ENCODE results near the gene PARP9.
"Not testable (repeated sequence)": the region's sequence is repeated elsewhere in the genome, so short reads cannot be mapped to it uniquely, and the experiment has no call there.

The PARP9 gene

DNA sequence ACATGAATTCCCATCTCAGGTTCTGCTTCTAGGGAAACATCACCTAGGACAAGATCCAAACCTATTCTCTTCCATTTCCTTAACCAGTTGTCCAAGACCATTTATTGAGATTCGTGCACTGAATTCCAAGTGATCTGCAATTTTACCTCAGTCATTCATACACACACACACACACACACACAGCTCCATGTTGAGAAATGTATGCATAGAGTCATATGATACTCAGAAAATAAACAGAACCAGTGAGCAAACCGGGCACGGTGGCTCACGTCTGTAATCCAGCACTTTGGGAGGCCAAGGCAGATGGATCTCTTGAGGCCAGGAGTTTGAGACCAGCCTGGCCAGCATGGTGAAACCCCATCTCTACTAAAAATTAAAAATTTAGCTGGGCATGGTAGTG is 43.2 kb downstream of the PARP9 start:
- no peak for DNase-seq (ENCODE audit: low spot score)

- DNase-seq (ENCODE audit: low spot score) = no peak
Measured at GRCh38 chr3:122519693-122520092, 44.4 kb downstream of the PARP9 start.

- no peak for DNase-seq (ENCODE audit: low spot score)
Measured at GRCh38 chr3:122516846-122517360, 47.2 kb downstream of the PARP9 start.

GRCh38 chr3:122515870-122516269 is 48.2 kb downstream of the PARP9 start:
- no peak for DNase-seq (ENCODE audit: low spot score)

DNA sequence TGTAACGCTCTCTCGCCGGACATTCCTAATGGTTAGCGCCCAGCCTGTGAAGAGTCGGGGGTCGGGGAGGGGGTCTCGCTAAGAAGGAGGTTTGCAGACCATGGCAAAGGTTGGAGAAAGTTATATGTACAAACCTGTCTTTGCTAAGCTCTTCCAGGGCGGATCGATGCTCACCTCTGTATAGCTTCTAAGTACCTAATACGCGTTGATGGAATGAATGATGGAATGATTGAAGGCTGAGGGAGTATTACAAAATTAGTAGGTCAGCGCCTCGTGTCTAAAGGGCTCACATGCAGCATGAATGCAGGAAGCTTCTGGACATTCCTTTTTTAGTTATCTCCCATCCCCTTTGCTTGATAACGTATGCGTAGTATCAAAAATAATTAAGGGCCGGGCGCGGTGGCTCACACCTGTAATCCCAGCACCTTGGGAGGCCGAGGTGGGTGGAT is 49.1 kb downstream of the PARP9 start:
- DNase-seq (ENCODE audit: low spot score) = no peak

- DNase-seq (ENCODE audit: low spot score) = peak; percentile 90
Measured at GRCh38 chr3:122514123-122515019, 49.7 kb downstream of the PARP9 start, which contains the start of gene KPNA1. Gene KPNA1 (minus strand): TSS chr3:122514939. CDS start chr3:122496565, 18,374 bp downstream.

- DNase-seq (ENCODE audit: low spot score) = no peak
Measured at GRCh38 chr3:122513386-122514122, 50.5 kb downstream of the PARP9 start.

DNA sequence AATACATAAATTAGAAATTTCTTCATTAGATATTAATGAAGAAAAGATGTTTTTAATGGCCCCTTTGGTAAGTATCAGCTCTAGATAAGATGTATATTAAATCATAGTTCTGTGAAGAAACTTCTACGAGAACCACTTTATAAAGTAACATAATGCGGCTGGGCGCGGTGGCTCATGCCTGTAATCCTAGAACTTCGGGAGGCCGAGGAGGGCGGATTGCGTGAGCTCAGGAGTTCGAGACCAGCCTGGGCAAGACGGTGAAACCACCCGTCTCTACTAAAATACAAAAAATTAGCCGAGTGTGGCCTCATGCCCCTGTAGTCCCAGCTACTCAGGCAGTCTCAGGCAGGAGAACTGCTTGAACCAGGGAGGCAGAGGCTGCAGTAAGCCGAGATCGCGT is 51.8 kb downstream of the PARP9 start:
- no peak for DNase-seq (ENCODE audit: low spot score)

- DNase-seq (ENCODE audit: low spot score) = no peak
Measured at GRCh38 chr3:122510878-122511535, 53.1 kb downstream of the PARP9 start.

GRCh38 chr3:122508944-122509343 is 55.2 kb downstream of the PARP9 start:
- not testable (repeated sequence) for DNase-seq (ENCODE audit: low spot score)

DNA sequence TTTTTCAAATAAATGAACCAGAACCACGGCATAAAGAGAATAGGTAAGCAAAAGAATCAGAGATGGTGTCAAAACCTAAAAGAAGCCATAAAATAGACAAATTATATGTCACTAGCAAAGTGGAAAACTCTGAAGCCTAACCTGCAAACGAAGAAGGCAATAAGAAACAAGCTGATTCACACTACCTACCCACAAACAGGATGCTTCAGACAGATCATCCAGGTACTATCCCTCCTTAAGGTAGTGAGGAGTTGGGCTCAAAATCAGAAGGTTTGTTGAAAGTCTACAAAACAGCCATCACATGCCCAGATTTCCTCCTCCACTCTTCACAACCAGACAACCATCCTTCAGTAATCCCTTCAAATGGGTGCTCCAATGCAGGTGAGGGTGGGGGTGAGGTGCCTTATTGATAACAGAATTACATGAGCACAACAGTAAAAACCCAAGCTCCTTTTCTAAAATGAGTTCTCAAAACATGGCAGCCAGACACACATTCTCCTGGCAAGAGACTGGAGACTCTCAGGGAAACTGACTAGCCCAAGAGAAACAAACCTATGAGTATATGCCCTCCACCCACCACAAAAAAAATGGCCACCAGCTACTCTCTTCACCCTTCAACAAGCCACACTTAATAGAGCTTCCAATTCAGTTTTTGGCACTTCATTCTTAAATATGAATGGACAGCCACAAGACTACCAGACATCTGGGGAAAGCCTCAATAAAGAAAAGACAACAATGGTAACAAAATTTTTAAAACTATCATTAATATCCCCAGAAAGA is 55.8 kb downstream of the PARP9 start:
- DNase-seq (ENCODE audit: low spot score) = no peak

GRCh38 chr3:122506450-122506849 is 57.6 kb downstream of the PARP9 start:
- no peak for DNase-seq (ENCODE audit: low spot score)

DNA sequence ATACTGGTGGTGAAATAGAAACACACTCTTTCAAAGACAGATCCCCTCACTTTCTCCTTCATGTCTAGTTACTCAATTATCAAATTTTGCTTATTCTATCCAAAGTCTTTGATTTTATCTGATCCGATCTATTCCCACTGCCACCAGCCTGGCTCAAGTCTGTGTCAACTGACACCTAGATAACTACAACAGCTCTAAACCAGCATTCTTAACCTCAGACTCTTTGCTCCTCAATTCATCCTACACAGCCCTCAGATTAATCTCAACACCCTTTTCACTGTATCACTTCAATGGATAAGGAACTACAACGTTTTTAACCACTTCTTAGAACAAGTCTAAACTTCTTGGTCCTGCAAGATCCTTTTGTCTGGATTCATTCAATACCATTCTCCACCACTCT is 58.4 kb downstream of the PARP9 start:
- DNase-seq (ENCODE audit: low spot score) = no peak

- DNase-seq (ENCODE audit: low spot score) = no peak
Measured at GRCh38 chr3:122502941-122503340, 61.2 kb downstream of the PARP9 start.

DNA sequence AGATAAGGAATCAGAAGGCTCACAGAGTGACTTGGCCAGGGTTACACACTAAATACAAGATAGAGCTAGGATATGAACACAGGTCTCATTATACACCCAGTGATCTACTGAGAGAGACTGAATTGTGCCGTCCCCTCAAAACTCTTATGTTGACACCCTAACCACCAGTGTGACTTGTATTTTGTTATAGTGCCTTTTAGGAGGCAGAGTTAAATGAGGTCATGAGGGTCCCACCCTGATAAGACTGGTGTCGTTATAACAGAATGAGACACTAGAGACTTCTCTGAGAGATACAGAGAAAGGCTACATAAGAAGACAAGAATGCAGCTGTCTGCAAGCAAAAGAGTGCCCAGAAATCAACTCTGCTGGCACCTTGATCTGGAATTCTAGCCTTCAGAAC is 62.0 kb downstream of the PARP9 start:
- DNase-seq (ENCODE audit: low spot score) = peak; percentile 78

DNA sequence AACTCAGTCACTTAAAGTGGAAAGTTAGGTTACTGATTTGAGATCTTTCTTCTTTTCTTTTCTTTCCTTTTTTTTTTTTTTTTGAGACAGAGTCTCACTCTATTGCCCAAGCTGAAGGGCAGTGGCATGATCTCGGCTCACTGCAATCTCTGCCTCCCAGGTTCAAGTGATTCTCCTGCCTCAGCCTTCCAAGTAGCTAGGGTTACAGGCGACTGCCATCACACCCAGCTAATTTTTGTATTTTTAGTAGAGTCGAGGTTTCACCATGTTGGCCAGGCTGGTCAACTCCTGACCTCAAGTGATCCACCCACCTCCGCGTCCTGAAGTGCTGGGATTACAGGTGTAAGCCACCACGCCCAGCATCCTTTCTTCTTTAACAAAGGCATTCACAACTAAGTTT is 63.1 kb downstream of the PARP9 start:
- DNase-seq (ENCODE audit: low spot score) = not testable (repeated sequence)

- no peak for DNase-seq (ENCODE audit: low spot score)
Measured at GRCh38 chr3:122498152-122498551, 65.9 kb downstream of the PARP9 start.

DNA sequence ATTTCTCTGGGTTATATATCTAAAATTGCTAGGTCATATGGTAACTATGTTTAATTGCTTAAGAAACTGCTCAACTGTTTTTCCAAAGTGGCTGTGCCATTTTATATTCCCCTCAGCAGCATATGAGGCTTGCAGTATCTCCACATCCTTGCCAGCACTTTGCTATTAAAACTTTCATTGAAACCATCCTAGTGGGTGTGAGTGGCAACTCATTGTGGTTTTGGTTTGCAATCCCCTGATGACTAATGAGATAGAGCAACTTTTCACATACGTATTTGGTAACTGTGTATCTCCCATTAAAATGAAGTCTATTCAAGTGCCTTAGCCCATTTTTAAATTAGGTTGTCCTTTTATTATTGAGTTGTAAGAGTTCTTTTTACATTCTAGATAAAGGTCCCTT is 66.7 kb downstream of the PARP9 start:
- no peak for DNase-seq (ENCODE audit: low spot score)

- DNase-seq (ENCODE audit: low spot score) = no peak
Measured at GRCh38 chr3:122496508-122496907, 67.6 kb downstream of the PARP9 start.

DNA sequence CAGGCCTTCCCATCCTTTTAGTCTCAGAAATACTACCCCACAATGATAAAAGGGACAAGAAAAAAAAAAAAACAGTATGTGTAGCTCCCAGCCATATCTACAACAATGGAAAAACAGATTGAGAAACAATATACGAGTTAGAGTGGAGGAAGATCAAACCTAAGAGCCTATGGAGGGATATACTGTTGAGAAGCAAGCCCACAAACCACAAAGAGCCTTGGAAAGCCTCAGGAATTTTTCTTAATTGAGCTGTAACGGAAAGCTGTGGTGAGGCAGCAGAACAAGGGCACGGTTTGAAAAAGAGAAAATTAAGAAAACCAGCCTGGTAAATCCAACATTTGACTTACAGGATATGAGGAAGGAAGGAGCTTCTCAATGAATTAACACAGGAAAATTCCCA is 70.8 kb downstream of the PARP9 start:
- DNase-seq (ENCODE audit: low spot score) = no peak

GRCh38 chr3:122488262-122488973 is 75.7 kb downstream of the PARP9 start:
- no peak for DNase-seq (ENCODE audit: low spot score)

Measured in hematopoietic multipotent progenitor cell treated with erythropoietin and hydrocortisone succinate and interleukin-3 and kit ligand, for 15 days (in vitro differentiated cells).